ENCODE data around the gene EPHB4. TPM values are rescaled to one million over a fixed set of nuclear protein-coding genes. Genes with fewer than 3 reads are reported as not detected.
A peak's percentile ranks its signal among the peaks of the same experiment; 100 is the strongest.

Gene EPHB4
- total RNA-seq, 1 experiment from 2014 or later = 120 TPM

GRCh38 chr7:100804681-100805431, 22.5 kb downstream of the EPHB4 start (continued):
- TF ChIP-seq CTCF (IDR thresholded peaks at IDR 0.05) = no peak
- no peak for TF ChIP-seq ZNF232 (CRISPR knock-in tag; IDR thresholded peaks at IDR 0.05)
- TF ChIP-seq ZMAT4 (CRISPR knock-in tag; IDR thresholded peaks at IDR 0.05) = no peak
- TF ChIP-seq USF1 (CRISPR knock-in tag; IDR thresholded peaks at IDR 0.05) = no peak

GRCh38 chr7:100803398-100804161, 23.7 kb downstream of the EPHB4 start:
- Mint-ChIP-seq H3K27me3 (ENCODE audit: low read depth) (no peaks in the 10 kb centered on the region), H3K27ac (peak overlapping the region; percentile 83), H3K36me3 (peaks cover 53% of the 10 kb centered on the region), H3K4me3 (no peak overlapping the region), H3K9me3 (no peaks in the 10 kb centered on the region), H3K4me1 (peaks cover 24% of the 10 kb centered on the region)
- peak; percentile 59 for DNase-seq (ENCODE audit: low spot score)
- peak; percentile 21 for ATAC-seq
- CTCF ChIA-PET = interaction anchor here (1.0 to 8.5 kb wide), 6 partner anchors 9 to 98 kb away, joined by 4 to 131 read pairs (median 7); partner anchors contain the start of genes EPHB4, POP7 and SLC12A9
- POLR2A ChIA-PET = interaction anchor here (0.6 to 1.0 kb wide), 5 partner anchors 44 to 1348 kb away, joined by 3 to 8 read pairs (median 3); partner anchors contain the start of gene SRRT
- TF ChIP-seq EMX1 (CRISPR knock-in tag; IDR thresholded peaks at IDR 0.05) (no peak), ZBTB21 (CRISPR knock-in tag; IDR thresholded peaks at IDR 0.05; ENCODE audit: borderline replicate concordance) (no peak), JAZF1 (CRISPR knock-in tag; IDR thresholded peaks at IDR 0.05) (no peak), CREM (CRISPR knock-in tag; IDR thresholded peaks at IDR 0.05) (no peak), HMGA2 (CRISPR knock-in tag; IDR thresholded peaks at IDR 0.05) (no peak), ERG (CRISPR knock-in tag; IDR thresholded peaks at IDR 0.05) (no peak), ATF1 (CRISPR knock-in tag; IDR thresholded peaks at IDR 0.05) (no peak), ZNF317 (CRISPR knock-in tag; IDR thresholded peaks at IDR 0.05; ENCODE audit: borderline replicate concordance, low read depth) (no peak), ZNF532 (CRISPR knock-in tag; IDR thresholded peaks at IDR 0.05; ENCODE audit: borderline replicate concordance) (no peak), MLX (CRISPR knock-in tag; IDR thresholded peaks at IDR 0.05) (no peak), RORB (CRISPR knock-in tag; IDR thresholded peaks at IDR 0.05) (no peak), TP53 (CRISPR knock-in tag; IDR thresholded peaks at IDR 0.05) (no peak), GTF2I (CRISPR knock-in tag; conservative IDR thresholded peaks at IDR 0.05) (no peak), ZNF423 (CRISPR knock-in tag; IDR thresholded peaks at IDR 0.05) (no peak), NR2C2 (CRISPR knock-in tag; IDR thresholded peaks at IDR 0.05) (no peak), MXD4 (CRISPR knock-in tag; IDR thresholded peaks at IDR 0.05; ENCODE audit: borderline replicate concordance) (no peak), E2F4 (CRISPR knock-in tag; IDR thresholded peaks at IDR 0.05; ENCODE audit: borderline replicate concordance, low read depth) (no peak), USF1 (CRISPR knock-in tag; IDR thresholded peaks at IDR 0.05) (no peak), TEAD1 (CRISPR knock-in tag; IDR thresholded peaks at IDR 0.05) (no peak)
